AG04449 (cell line): ENCODE measurements around the gene VAPA.

Experiments
- CTCF ChIA-PET: fragments of 350-600 bp; formaldehyde crosslinking; extraction: SDS; loops from one replicate; lab custom pipeline; 2021; ENCODE audit warnings: antibody characterized with exemption; lab: Yijun Ruan, JAX
- POLR2A ChIA-PET: fragments of 400-600, 350-600 bp; formaldehyde crosslinking; extraction: SDS; loops from one replicate; lab custom pipeline; 2020; ENCODE audit warnings: antibody characterized with exemption, inconsistent platforms; lab: Yijun Ruan, JAX
- DNase-seq: peaks from one replicate; pipeline ENCODE4 v3.0.0-alpha.2; 2010; ENCODE audit warnings: low read depth, low spot score
- H3K4me3 ChIP-seq: 2 replicates; pipeline ENCODE4 v1.5.1; 2011; ENCODE audit warnings: low read depth, mild to moderate bottlenecking, control low read depth, low read length
- CTCF ChIP-seq: IDR thresholded peaks from one replicate; pipeline ENCODE4 v1.5.1; 2011; ENCODE audit warnings: mild to moderate bottlenecking, moderate library complexity, low read length, control low read depth, inconsistent platforms; ENCODE audit not compliant: insufficient read depth; ENCODE audit errors: missing control alignments

The VAPA gene

GRCh38 chr18:9982711-9983110 lies 68.9 kb downstream of the VAPA start:
- ChIA-PET CTCF (interaction anchor here (1.5 to 6.9 kb wide), 2 partner anchors 10 to 537 kb away, joined by 4 to 60 read pairs; no protein-coding TSS in a partner anchor), POLR2A (no interaction called here)
- H3K4me3 ChIP-seq, result no peak overlapping the region
- DNase-seq, result no peak
- TF ChIP-seq CTCF, result no peak

- ChIA-PET POLR2A (no interaction called here), CTCF (interaction anchor here (1.5 to 6.9 kb wide), 2 partner anchors 12 to 535 kb away, joined by 4 to 60 read pairs; no protein-coding TSS in a partner anchor)
- no peak for TF ChIP-seq CTCF
- H3K4me3 ChIP-seq, result no peak overlapping the region
- DNase-seq, result no peak
Observed at GRCh38 chr18:9984080-9984479, 70.3 kb downstream of the VAPA start.

- no peak for TF ChIP-seq CTCF
- CTCF ChIA-PET, result interaction anchor here (6.9 kb wide), 1 partner anchor 13 kb away, joined by 60 read pairs; no protein-coding TSS in a partner anchor
Observed at GRCh38 chr18:9985641-9986040, 71.8 kb downstream of the VAPA start.

GRCh38 chr18:9986156-9986930 lies 72.5 kb downstream of the VAPA start:
- ChIA-PET POLR2A (no interaction called here), CTCF (interaction anchor here (1.3 to 6.9 kb wide), 3 partner anchors 13 to 533 kb away, joined by 3 to 60 read pairs (median 12); no protein-coding TSS in a partner anchor)
- H3K4me3 ChIP-seq, result no peak overlapping the region
- no peak for DNase-seq
- TF ChIP-seq CTCF, result no peak

More at GRCh38 chr18:9985641-9986040, 71.8 kb downstream of the VAPA start:
- no peak overlapping the region for H3K4me3 ChIP-seq
- POLR2A ChIA-PET, result no interaction called here
- DNase-seq, result no peak

- no peak overlapping the region for H3K4me3 ChIP-seq
- no peak for TF ChIP-seq CTCF
- DNase-seq, result no peak
- ChIA-PET POLR2A (no interaction called here), CTCF (interaction anchor here (1.3 to 2.5 kb wide), 2 partner anchors 14 to 532 kb away, joined by 3 to 12 read pairs; no protein-coding TSS in a partner anchor)
Observed at GRCh38 chr18:9987345-9987744, 73.5 kb downstream of the VAPA start.

- CTCF ChIA-PET, result interaction anchor here (1.3 to 2.5 kb wide), 2 partner anchors 15 to 531 kb away, joined by 3 to 12 read pairs; no protein-coding TSS in a partner anchor
- POLR2A ChIA-PET, result no interaction called here
- TF ChIP-seq CTCF, result no peak
- no peak for DNase-seq
- no peak overlapping the region for H3K4me3 ChIP-seq
Observed at GRCh38 chr18:9987931-9988330, 74.1 kb downstream of the VAPA start.
